C4-2B (cell line): Measurements from ENCODE around the gene ZNF385D.

Source experiments
- H3K27ac ChIP-seq: fragments of 450-650 bp; 2 replicates; pipeline ENCODE4 v1.5.1; 2017
- ZFX ChIP-seq: fragments of 450-650 bp; IDR thresholded peaks from 2 replicates; pipeline ENCODE4 v1.6.1; 2017
- TF ChIP-seq, protein P1 (sequence below): fragments of 450-650 bp; conservative IDR thresholded peaks from 2 replicates; pipeline ENCODE4 v1.5.1; 2017; ENCODE audit warnings: mild to moderate bottlenecking

Gene ZNF385D

DNA sequence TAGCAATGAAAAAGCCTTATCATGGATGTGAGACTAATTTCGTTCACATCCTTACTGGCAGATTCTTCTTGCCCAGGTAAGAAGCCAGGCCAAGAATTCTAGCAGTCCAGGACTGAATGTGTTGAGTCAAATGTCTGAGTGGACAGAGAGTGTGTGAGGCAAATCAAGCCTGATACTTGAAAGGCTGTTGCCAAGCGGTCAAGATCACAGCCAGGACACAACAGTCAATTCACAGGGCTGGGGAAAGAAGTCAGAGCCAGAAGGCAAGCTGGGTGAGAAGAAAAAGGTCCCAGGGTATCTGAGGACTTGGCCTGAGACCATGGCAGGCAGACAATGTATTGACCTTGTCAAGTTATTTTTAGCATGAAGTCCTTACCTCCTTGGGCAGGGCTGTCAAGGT lies 301.3 kb downstream of the ZNF385D start:
- H3K27ac ChIP-seq, result no peak overlapping the region
- no peak for TF ChIP-seq ZFX
- TF ChIP-seq, protein P1, sequence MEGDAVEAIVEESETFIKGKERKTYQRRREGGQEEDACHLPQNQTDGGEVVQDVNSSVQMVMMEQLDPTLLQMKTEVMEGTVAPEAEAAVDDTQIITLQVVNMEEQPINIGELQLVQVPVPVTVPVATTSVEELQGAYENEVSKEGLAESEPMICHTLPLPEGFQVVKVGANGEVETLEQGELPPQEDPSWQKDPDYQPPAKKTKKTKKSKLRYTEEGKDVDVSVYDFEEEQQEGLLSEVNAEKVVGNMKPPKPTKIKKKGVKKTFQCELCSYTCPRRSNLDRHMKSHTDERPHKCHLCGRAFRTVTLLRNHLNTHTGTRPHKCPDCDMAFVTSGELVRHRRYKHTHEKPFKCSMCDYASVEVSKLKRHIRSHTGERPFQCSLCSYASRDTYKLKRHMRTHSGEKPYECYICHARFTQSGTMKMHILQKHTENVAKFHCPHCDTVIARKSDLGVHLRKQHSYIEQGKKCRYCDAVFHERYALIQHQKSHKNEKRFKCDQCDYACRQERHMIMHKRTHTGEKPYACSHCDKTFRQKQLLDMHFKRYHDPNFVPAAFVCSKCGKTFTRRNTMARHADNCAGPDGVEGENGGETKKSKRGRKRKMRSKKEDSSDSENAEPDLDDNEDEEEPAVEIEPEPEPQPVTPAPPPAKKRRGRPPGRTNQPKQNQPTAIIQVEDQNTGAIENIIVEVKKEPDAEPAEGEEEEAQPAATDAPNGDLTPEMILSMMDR, result no peak

DNA sequence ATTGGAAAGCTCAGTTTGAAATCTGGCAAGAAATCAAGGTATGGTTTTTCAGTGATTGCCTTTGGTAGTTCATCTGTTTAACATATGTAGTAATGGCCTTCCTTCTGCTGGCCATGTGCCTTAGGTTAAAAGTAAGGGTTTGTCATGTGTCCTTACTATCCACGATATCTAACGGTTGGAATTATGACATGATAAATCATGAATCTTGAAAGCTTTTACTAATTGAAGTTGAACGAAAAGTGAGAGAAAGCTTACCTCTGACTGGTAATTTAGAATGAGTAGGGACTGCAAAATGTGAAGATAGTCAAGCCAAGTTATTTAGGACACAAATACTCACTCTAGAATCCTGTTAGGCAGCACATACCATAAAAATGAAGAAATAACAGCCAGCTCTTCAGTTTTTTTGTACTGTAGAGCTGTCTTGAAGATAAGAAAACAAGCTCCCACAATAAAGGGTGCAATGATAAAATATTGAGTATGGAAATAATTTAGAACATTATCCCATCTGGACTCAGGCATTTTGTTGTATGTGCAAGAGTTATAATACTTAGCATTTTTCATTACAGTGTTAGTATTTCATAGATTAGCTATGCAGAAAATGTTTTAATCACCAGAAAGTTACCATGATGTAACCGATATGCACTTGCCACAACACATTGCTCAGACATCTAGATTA lies 303.4 kb downstream of the ZNF385D start:
- TF ChIP-seq, protein P1, result no peak
- no peak for TF ChIP-seq ZFX
- no peak overlapping the region for H3K27ac ChIP-seq

GRCh38 chr3:21446945-21447475 lies 304.0 kb downstream of the ZNF385D start:
- no peak overlapping the region for H3K27ac ChIP-seq
- TF ChIP-seq, protein P1, result no peak
- TF ChIP-seq ZFX, result no peak

GRCh38 chr3:21446027-21446426 lies 305.0 kb downstream of the ZNF385D start:
- H3K27ac ChIP-seq, result no peak overlapping the region

GRCh38 chr3:21441821-21442220 lies 309.2 kb downstream of the ZNF385D start:
- TF ChIP-seq, protein P1, result no peak
- no peak for TF ChIP-seq ZFX
- H3K27ac ChIP-seq, result no peak overlapping the region

More at GRCh38 chr3:21446027-21446426, 305.0 kb downstream of the ZNF385D start:
- no peak for TF ChIP-seq ZFX
- TF ChIP-seq, protein P1, result no peak

GRCh38 chr3:21436835-21437234 lies 314.2 kb downstream of the ZNF385D start:
- H3K27ac ChIP-seq, result no peak overlapping the region
- TF ChIP-seq ZFX, result no peak
- TF ChIP-seq, protein P1, result no peak

- H3K27ac ChIP-seq, result no peak overlapping the region
- TF ChIP-seq ZFX, result no peak
- TF ChIP-seq, protein P1, result no peak
Observed at GRCh38 chr3:21435871-21436270, 315.1 kb downstream of the ZNF385D start.
